ENCODE data around the gene BIRC3.

The BIRC3 gene

DNA sequence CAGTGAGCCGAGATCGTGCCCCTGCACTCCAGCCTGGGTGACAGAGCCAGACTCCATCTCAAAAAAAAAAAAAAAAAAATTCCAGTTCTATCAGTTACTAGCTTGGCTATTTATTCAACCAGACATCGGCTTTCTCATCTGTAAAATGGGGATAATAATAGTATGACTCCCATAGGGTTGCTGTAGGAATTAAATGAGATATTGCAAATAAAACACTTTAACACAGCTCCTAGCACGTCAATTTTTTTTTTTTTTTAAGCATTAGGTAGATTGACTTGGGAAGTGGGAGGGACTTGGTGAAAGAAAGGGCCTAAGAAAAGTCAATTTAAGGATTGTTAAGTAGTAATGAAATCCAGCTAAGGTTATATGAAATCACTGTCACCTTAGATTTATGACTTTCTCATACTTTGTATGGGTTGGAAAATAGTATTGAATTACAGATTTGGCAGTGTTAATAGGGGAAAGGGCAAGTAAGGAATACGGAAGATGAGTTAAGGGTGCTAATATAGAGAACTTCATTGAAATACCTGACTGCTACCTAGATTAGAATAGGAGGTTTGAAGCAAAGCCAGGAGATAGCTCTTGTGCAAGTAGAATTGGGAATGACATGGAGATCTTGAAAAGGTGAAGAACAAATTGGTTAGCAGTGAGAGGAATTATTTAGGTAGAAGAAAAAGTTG, 58.6 kb downstream of the BIRC3 start:
- DNase-seq (ENCODE audit: low read depth in 2 of 2) = no peak

DNA sequence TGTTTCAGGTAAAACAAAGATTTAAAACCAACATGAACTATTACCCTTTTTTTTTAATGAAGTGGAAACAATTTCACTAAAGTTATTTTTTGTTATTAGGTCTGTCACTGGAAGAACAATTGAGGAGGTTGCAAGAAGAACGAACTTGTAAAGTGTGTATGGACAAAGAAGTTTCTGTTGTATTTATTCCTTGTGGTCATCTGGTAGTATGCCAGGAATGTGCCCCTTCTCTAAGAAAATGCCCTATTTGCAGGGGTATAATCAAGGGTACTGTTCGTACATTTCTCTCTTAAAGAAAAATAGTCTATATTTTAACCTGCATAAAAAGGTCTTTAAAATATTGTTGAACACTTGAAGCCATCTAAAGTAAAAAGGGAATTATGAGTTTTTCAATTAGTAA, 60.6 kb downstream of the BIRC3 start:
- no peak for DNase-seq (ENCODE audit: low read depth in 2 of 2)

DNA sequence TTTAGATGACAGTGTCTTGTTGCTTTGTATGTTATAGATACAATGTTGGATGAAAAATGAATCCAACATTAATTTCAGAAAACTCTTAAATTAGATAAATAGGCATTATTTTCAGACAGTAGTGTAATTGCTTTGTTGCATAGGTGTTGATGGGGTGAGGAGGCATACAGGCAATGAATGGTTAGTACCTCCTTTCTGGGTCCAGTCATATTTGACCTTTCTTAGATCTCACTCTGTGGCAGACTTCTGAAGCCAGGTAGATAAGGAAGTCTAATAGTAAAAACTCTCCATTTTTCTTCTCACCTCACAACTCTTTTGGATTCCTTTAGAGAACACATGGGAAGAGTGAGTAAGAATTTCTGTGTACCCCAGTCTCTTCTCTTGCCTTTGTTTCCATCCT, 61.5 kb downstream of the BIRC3 start:
- DNase-seq (ENCODE audit: low read depth in 2 of 2) = no peak

DNA sequence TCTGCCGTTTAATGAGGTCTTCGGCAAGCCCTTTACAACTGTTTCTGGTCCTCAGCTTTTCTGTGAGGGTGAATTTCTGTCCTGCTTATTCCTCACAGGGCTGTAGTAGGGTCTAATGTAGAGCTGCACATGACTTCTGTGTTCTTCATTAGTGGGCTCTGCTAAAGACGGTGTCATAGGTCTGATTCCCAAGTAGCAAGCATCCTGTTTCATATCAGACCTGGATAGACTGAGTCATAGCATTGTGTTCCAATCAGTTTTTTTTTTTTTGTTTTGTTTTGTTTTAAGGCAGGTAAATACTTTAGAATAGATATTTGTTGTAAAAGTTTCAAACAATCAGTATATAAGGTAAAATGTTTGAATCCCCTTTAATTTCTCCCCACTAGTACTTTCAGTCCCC, 65.1 kb downstream of the BIRC3 start:
- no peak for DNase-seq (ENCODE audit: low read depth in 2 of 2)

DNA sequence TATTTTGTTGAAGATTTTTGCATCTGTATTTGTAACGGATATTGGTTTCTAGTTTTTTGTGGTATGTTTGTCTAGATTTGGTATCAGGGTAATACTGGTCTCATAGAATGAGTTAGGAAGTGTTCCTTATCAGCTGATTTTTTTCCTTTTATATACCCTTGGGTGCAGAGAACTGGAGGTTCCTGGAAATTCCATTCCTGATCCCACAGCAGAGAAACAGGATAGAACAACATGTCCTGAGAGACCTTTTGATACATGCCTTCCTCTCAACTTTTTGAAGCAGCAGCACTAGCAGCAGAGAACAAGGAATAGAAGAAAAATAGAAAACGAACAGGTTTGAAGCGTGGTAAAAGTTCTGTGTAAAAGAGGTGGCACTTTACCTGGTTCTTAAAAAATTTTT, 66.6 kb downstream of the BIRC3 start:
- no peak for DNase-seq (ENCODE audit: low read depth in 2 of 2)

DNA sequence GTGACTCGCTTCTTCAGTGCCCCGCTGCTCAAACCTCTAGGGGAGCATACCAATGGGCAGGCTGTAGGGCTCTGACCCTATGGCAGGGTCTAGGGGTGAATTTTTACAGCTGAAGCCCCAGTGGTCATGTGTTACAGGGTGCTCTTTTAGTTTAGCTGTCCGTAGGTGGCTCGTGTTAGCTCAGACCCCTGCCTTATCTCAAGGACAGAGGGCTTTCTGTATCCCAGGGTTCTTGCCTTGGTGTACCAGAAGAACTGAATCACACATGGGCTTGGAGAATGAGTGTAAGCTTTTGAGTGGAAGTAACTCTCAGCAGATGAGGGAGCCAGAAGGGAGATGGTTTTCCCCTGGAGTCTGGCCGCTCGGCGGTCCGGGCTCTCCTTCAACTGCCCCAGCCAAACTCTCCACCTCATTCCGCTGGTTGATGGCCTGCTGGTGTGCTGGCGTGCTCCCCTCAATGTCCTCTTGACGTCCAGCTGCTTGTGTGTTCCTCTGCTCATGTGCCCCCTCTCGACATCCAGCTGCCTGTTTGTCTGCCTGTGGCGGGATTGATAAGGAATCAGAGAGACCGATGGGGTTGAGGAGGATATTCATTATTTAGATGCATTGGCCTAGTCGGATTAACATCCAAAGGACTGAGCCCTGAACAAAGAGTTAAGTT, 67.3 kb downstream of the BIRC3 start:
- no peak for DNase-seq (ENCODE audit: low read depth in 2 of 2)

DNA sequence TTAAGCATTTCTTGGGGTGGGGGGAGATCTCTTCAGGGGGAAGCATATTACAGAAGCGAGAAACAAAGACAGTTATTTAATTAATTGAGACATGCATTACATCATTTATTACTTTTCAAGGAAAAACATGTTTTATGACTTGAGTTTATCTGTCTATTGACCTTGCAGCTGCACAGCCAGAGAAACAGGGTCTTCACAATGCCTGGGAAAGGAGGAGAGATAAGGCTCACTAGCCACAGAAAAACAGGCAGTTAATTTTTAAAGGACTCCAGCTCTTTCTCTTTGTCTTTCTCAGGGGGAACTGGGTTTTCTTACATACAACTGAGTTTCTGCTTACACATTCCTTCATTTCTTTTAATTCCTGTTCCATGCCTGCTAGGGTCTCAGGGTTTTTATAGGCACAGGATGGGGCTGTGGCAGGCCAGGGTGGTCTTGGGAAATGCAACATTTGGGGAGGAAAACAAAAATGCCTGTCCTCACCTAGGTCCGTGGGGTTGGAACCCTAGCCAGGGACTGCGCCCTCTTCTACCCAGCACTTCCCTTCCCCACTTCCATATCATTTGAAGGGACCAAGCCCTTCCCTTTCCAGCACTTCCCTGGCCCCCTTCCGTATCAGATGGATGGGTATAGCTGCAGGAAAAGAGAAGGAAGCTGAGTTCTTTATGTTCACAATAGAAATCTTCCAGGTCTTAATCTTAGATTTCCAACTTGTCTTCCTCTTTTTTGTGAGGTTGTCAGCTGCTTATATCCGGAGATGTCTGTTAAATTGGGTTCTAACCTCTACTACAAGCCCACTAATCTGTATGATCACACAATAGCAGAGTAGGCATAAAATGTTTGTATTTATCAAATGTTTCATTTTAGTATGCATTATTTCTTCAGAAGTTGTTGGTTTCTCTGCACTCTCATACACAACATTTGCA, 68.1 kb downstream of the BIRC3 start:
- no peak for DNase-seq (ENCODE audit: low read depth in 2 of 2)

DNA sequence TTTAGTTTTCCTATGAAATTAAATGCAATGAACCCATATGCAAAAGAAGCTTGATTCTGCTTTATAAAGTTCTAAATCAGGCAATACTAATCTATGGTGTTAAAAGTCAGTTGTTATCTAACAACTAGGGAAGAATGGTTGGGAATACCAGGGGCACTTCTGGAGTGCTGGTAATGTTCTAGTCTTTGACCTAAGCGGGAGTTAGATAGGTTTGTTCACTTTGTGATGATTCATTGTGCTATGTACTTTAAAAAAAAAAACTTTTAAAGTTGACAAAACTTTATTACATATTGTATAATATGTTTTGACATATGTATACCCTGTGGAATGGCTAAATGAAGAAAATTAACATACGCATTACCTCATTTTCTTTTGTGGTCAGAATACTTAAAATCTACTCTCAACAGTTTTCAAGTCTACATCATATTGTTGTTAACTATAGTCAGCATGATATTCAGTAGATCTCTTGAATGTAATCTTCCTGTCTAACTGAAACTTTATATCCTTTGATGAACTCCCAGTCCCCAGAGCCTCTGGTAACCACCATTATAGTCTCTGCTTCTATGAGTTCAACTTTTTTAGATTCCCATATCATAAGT, 69.0 kb downstream of the BIRC3 start:
- DNase-seq (ENCODE audit: low read depth in 2 of 2) = no peak

DNA sequence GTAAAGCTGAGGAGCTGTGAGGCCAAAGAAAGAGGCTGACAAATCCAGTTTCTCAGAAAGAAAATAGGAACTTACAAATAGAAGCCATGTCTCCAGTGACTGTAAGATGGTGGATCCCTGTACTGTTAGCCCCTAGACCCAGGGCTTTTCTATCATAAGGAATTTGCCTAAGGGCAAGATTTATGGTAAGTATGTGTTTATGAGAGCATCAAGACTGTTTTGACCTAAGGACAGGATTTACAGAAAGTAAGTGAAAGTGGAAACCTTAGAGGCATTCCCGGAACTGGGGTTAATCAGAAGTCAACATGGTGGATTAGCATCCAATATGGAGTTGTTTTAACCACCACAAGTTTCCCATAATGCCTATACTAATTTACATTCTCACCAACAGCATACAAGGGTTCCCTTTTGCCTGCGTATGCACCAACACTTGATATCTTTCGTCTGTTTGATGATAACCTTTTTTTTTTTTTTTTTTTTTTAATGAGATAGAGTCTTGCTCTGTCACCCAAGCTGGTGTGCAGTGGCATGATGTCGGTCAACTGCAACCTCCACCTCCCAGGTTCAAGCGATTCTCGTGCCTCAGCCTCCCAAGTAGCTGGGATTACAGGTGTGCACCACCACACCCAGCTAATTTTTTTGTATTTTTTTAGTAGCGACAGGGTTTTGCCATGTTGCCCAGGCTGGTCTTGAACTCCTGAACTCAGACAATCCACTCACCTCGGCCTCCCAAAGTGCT, 69.9 kb downstream of the BIRC3 start:
- no peak for DNase-seq (ENCODE audit: low read depth in 2 of 2)
